ENCODE measurements around the gene APMAP. TPM values are rescaled to one million over a fixed set of nuclear protein-coding genes. Genes with fewer than 3 reads are reported as not detected.

APMAP gene
- total and polyA plus RNA-seq, 9 of the 15 experiments (the other 6 are each of a cell fraction or from before 2014, with no cell fraction given), result 6.7 to 18.2 (median 14.4) TPM

GRCh38 chr20:24917056-24917455, 75.5 kb downstream of the APMAP start (continued):
- no peak for TF ChIP-seq E2F6 (IDR thresholded peaks at IDR 0.05; ENCODE audit: borderline replicate concordance in 1 of 2, extremely low read depth in 1 of 2, insufficient read depth in 1 of 2, insufficient read length in 1 of 2, low read depth in 1 of 2, low read length in 1 of 2, poor library complexity in 1 of 2, severe bottlenecking in 1 of 2)
- no peak for TF ChIP-seq ZZZ3 (IDR thresholded peaks at IDR 0.05)
- TF ChIP-seq ZBTB17 (CRISPR knock-in tag; IDR thresholded peaks at IDR 0.05), result no peak
- TF ChIP-seq SMARCA4 (IDR thresholded peaks at IDR 0.05), result no peak
- no peak for TF ChIP-seq FOSL1 (tag; conservative IDR thresholded peaks at IDR 0.05)
- no peak for TF ChIP-seq TSHZ1 (CRISPR knock-in tag; IDR thresholded peaks at IDR 0.05)

All from K562 (cell line).